HepG2 (cell line): ENCODE measurements around the gene GLIS2. TPM values are rescaled to one million over a fixed set of nuclear protein-coding genes. Genes with fewer than 3 reads are reported as not detected.

Experiments used
- ATAC-seq: fragments of 200-7000 bp; cut with Tn5 transposase; 3 replicates; pipeline ENCODE4 v1.9.1; 2020; ENCODE audit warnings: mild to moderate bottlenecking, moderate library complexity
- BruUV-seq: library from RNA; stranded (reverse); fragments of 400-500 nt; replicated peaks from 2 replicates; lab custom pipeline; 2021; lab: Mats Ljungman, UMichigan
- CTCF ChIA-PET: fragments of 300-600 bp; formaldehyde crosslinking; extraction: SDS; loops from one replicate; lab custom pipeline; 2021; ENCODE audit warnings: low total read pairs, inconsistent platforms, low intra/inter-chr PET ratio; lab: Yijun Ruan, JAX
- POLR2A ChIA-PET: fragments of 350-600 bp; sonication (Branson Sonifier 250); formaldehyde crosslinking; loops from one replicate; lab custom pipeline; 2020; ENCODE audit warnings: antibody characterized with exemption, inconsistent platforms; lab: Yijun Ruan, JAX
- DNase-seq: peaks from one replicate; pipeline ENCODE4 v3.0.0-alpha.2; 2015; ENCODE audit warnings: low spot score
- FAIRE-seq: peaks from 3 replicates; lab custom pipeline; 2011; peaks lifted over from hg19 to GRCh38; lab: Jason Lieb, UNC
- H2AFZ ChIP-seq: one replicate; pipeline ENCODE4 v1.6.1; 2011; ENCODE audit warnings: low read length, inconsistent platforms
- H3K27ac ChIP-seq: fragments of 300-600 bp; 3 replicates; pipeline ENCODE4 v1.8.0; 2011; ENCODE audit warnings: mixed run types, mild to moderate bottlenecking, mixed read lengths, low read length, inconsistent platforms; ENCODE audit not compliant: insufficient read depth; ENCODE audit errors: extremely low read length
- H3K27me3 ChIP-seq, 2 experiments: fragments of 200-600 bp in 1 of 2; 2 replicates in 1 of 2; 3 replicates in 1 of 2; pipeline versions ENCODE4 v1.6.0 to v1.8.0; 2011; ENCODE audit warnings: low read length in 2 of 2, mild to moderate bottlenecking in 2 of 2, moderate library complexity in 2 of 2, inconsistent platforms in 1 of 2; ENCODE audit not compliant: insufficient read depth in 2 of 2, control insufficient read depth in 1 of 2
- H3K36me3 ChIP-seq, 2 experiments: fragments of 200-600 bp in 1 of 2; replicated peaks in 1 of 2; 2 replicates in 1 of 2; 3 replicates in 1 of 2; pipeline versions ENCODE4 v1.5.1 to v1.8.0; 2011; ENCODE audit warnings: low read length in 2 of 2, inconsistent platforms in 1 of 2; ENCODE audit not compliant: insufficient read depth in 2 of 2, control insufficient read depth in 1 of 2
- H3K4me1 ChIP-seq: 2 replicates; pipeline ENCODE4 v1.5.1; 2012; ENCODE audit warnings: low read length, inconsistent platforms; ENCODE audit not compliant: insufficient read depth
- H3K4me2 ChIP-seq: 2 replicates; pipeline ENCODE4 v1.6.0; 2011; ENCODE audit warnings: low read depth, low read length, inconsistent platforms
- H3K4me3 ChIP-seq, 3 experiments: fragments of 200-600 bp in 1 of 3; sonication (generic), shearing (Covaris generic) in 1 of 3; replicated peaks in 1 of 3; 2 replicates each; pipeline ENCODE4 v1.5.1; 2011 to 2016; ENCODE audit warnings: low read length in 3 of 3, inconsistent platforms in 2 of 3, low read depth in 2 of 3, mild to moderate bottlenecking in 2 of 3, control low read depth in 1 of 3, mixed read lengths in 1 of 3; ENCODE audit not compliant: insufficient read depth in 1 of 3
- H3K79me2 ChIP-seq: one replicate; pipeline ENCODE4 v1.6.1; 2011; ENCODE audit warnings: low read length, inconsistent platforms; ENCODE audit not compliant: insufficient read depth
- H3K9ac ChIP-seq: 2 replicates; pipeline ENCODE4 v1.6.0; 2011; ENCODE audit warnings: mild to moderate bottlenecking, low read depth, low read length, inconsistent platforms; ENCODE audit not compliant: insufficient read depth
- H3K9me3 ChIP-seq: 2 replicates; pipeline ENCODE4 v1.5.1; 2012; ENCODE audit warnings: mild to moderate bottlenecking, low read length
- H4K20me1 ChIP-seq: 2 replicates; pipeline ENCODE4 v1.6.0; 2011; ENCODE audit warnings: inconsistent platforms, mild to moderate bottlenecking, low read length, moderate library complexity; ENCODE audit not compliant: insufficient read depth
- IRF2 ChIP-seq: IDR thresholded peaks from 2 replicates; pipeline ENCODE4 v1.6.1; 2018; ENCODE audit warnings: missing genetic modification reagents, missing compliant biosample characterization
- JARID2 ChIP-seq: sonication (generic); formaldehyde crosslinking; IDR thresholded peaks from 2 replicates; pipeline ENCODE4 v1.8.1; 2023; ENCODE audit warnings: missing genetic modification reagents, inconsistent platforms; ENCODE audit not compliant: insufficient replicate concordance
- KMT2B ChIP-seq: IDR thresholded peaks from 2 replicates; pipeline ENCODE4 v1.6.1; 2016; ENCODE audit warnings: missing genetic modification reagents, missing compliant biosample characterization
- ZNF660 ChIP-seq: sonication (generic); formaldehyde crosslinking; IDR thresholded peaks from 2 replicates; pipeline ENCODE4 v1.5.1; 2020; ENCODE audit warnings: mild to moderate bottlenecking, low read depth, missing genetic modification reagents, borderline replicate concordance
- ZNF746 ChIP-seq: sonication (generic); formaldehyde crosslinking; IDR thresholded peaks from 2 replicates; pipeline ENCODE4 v1.8.0; 2022; ENCODE audit warnings: mild to moderate bottlenecking, missing genetic modification reagents
- ZSCAN21 ChIP-seq: sonication (generic); formaldehyde crosslinking; IDR thresholded peaks from 2 replicates; pipeline ENCODE4 v1.8.0; 2022; ENCODE audit warnings: mild to moderate bottlenecking, missing genetic modification reagents, moderate library complexity, borderline replicate concordance
- WGBS: methylation state at CpG from one replicate; pipeline ENCODE4 v1.1.6; 2017; ENCODE audit warnings: low lambda C conversion rate; 5-methylcytosine and 5-hydroxymethylcytosine counted together
- in situ Hi-C: cut with HindIII; loops from 2 replicates; pipeline ENCODE4 v1.10.0; 2017; ENCODE audit warnings: low pct_unique_long_range_greater_than_20kb; ENCODE audit not compliant: extremely low pct_ligation_motif_present
- intact Hi-C: fragments of 100-400 bp; cut with micrococcal nuclease; formaldehyde crosslinking; loops from one replicate; pipeline ENCODE4 v1.10.0; 2022; ENCODE audit not compliant: unreplicated experiment
- polyA plus RNA-seq, 8 experiments: library from polyadenylated mRNA; depleted of rRNA in 3 of 8; stranded (reverse) in 7 of 8; unstranded in 1 of 8; fragments of >200 nt; fragmentation: Illumina TruSeq in 4 of 8; extraction: Trizol in 4 of 8; gene quantifications; 2 replicates each; pipeline versions ENCODE4 v1.2.1 to v1.2.3, GENCODE V29; 2011 to 2016; ENCODE audit warnings: low read depth in 4 of 8, missing spikeins in 1 of 8, mixed read lengths in 1 of 8; ENCODE audit not compliant: insufficient read depth in 1 of 8
- total RNA-seq, 5 experiments: library from RNA; depleted of rRNA; stranded (reverse); fragments of >200 nt; fragmentation: Illumina TruSeq; extraction: Trizol; gene quantifications; 2 replicates each; pipeline ENCODE4 v1.2.3, GENCODE V29; 2016; ENCODE audit warnings: low read depth in 1 of 5
- TF ChIP-seq, protein P1 (sequence below): sonication (generic); formaldehyde crosslinking; IDR thresholded peaks from 2 replicates; pipeline ENCODE4 v1.4.0; 2020; ENCODE audit warnings: missing genetic modification reagents

Gene GLIS2
- total and polyA plus RNA-seq, 2 of the 13 experiments (the other 11 are each of a cell fraction or from before 2014, with no cell fraction given) = 0.28 to 0.29 TPM

DNA sequence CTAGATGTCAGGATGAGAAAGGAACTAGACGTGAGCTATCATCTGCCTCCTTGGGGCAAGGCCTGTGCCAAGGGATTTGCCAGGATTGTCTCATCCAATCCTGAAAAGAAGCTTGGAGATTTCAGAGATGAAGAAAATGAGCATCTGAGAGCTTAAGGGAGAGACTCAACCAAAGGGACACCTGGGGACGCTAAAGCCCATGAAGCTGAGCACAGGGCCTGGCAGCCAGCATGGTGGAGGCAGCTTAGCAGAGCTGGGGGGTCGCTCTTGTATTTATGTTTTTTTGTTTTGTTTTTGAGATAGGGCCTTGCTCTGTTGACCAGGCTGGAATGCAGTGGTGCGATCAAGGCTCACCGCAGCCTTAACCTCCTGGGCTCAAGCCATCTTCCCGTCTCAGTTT lies 18.4 kb upstream of the GLIS2 start:
- peaks cover 27% of the 10 kb centered on the region for H3K4me1 ChIP-seq
- 65% methylated on average over 6 of the region's 6 CpGs for WGBS
- no peaks in the 10 kb centered on the region for H3K36me3 ChIP-seq
- no TSS peak for BruUV-seq
- TF ChIP-seq ZSCAN21 (CRISPR knock-in tag) (no peak), IRF2 (CRISPR knock-in tag) (no peak), ZNF660 (no peak), KMT2B (CRISPR knock-in tag) (no peak), ZNF746 (CRISPR knock-in tag) (no peak), JARID2 (CRISPR knock-in tag) (no peak)
- TF ChIP-seq, protein P1, sequence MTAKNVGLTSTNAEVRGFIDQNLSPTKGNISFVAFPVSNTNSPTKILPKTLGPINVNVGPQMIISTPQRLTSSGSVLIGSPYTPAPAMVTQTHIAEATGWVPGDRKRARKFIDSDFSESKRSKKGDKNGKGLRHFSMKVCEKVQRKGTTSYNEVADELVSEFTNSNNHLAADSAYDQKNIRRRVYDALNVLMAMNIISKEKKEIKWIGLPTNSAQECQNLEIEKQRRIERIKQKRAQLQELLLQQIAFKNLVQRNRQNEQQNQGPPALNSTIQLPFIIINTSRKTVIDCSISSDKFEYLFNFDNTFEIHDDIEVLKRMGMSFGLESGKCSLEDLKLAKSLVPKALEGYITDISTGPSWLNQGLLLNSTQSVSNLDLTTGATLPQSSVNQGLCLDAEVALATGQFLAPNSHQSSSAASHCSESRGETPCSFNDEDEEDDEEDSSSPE (CRISPR knock-in tag) = no peak
- DNase-seq (no peak), FAIRE-seq (no peak), ATAC-seq (no peak)
- H3K9me3 ChIP-seq = no peaks in the 10 kb centered on the region
- no peak overlapping the region for H3K9ac ChIP-seq
- CTCF ChIA-PET = no interaction called here
- no peaks in the 10 kb centered on the region for H4K20me1 ChIP-seq
- H3K79me2 ChIP-seq = no peaks in the 10 kb centered on the region
- POLR2A ChIA-PET = interaction anchor here (1.4 kb wide), 2 partner anchors 10 to 12 kb away, joined by 3 to 4 read pairs; no protein-coding TSS in a partner anchor
- H3K4me3 ChIP-seq = no peak overlapping the region
- no peak overlapping the region for H3K27ac ChIP-seq
- no peak overlapping the region for H2AFZ ChIP-seq
- H3K27me3 ChIP-seq = peaks cover 5 to 27% of the 10 kb centered on the region in 2 experiments; a peak in 3 of 5 replicates
- no peak overlapping the region for H3K4me2 ChIP-seq
- in situ Hi-C loops (no loop called here), intact Hi-C loops (no loop called here)
